ENCODE measurements around the gene PPARGC1A. TPM values are rescaled to one million over a fixed set of nuclear protein-coding genes. Genes with fewer than 3 reads are reported as not detected.

PPARGC1A gene
- total and polyA plus RNA-seq, 2 donors (not counting 1 experiment from before 2014, with no cell fraction given) = not detected

DNA sequence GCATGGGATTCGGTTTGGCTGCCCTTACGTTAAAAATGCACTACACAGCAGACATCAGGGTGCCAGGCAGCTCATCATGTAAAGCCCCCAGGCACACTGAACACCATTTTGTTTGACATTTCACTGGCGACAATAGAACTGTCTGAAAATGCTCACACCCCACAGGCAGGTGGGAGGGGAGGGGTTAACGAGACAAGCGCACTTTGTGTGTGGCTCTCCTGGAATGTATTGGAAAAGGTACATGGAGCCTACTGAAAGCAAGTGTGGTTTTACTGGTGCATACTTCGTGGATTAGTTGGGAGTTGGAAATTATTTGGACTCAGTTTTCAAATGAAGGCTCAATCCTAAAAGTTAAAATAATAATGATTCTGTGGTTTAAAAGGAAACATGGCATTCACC is 31.6 kb upstream of the PPARGC1A start:
- Histone ChIP-seq H3K36me3 (replicated peaks in 1 of 2; ENCODE audit: control extremely low read depth in 1 of 2, control insufficient read depth in 1 of 2, extremely low read depth in 1 of 2, insufficient read depth in 2 of 2, low read length in 1 of 2) (no peaks in the 10 kb centered on the region), H3K9me3 (ENCODE audit: control extremely low read depth in 1 of 3, control insufficient read depth in 2 of 3, insufficient read depth in 1 of 3, low read length in 2 of 3) (peaks cover 0 to 3% (median 0%) of the 10 kb centered on the region in 3 donors), H3K4me3 (ENCODE audit: control extremely low read depth in 1 of 5, extremely low read depth in 1 of 5, insufficient read depth in 1 of 5, low read depth in 2 of 5, low read length in 4 of 5) (no peak overlapping the region), H2AFZ (ENCODE audit: insufficient read depth, low read depth, low read length, poor library complexity, severe bottlenecking) (no peak overlapping the region), H3K27ac (ENCODE audit: low read length in 2 of 2) (no peak overlapping the region), H3K4me2 (replicated peaks; ENCODE audit: low read depth, low read length, poor library complexity, severe bottlenecking) (no peak overlapping the region), H3K4me1 (ENCODE audit: control insufficient read depth in 2 of 2, insufficient read depth in 2 of 2, low read length in 2 of 2) (no peaks in the 10 kb centered on the region), H3K79me2 (ENCODE audit: control insufficient read depth, insufficient read depth, low read length) (no peaks in the 10 kb centered on the region), H4K20me1 (ENCODE audit: control insufficient read depth, insufficient read depth, low read length, poor library complexity, severe bottlenecking) (no peaks in the 10 kb centered on the region), H3K9ac (ENCODE audit: low read length) (no peak overlapping the region), H3K27me3 (replicated peaks in 1 of 4; ENCODE audit: control extremely low read depth in 1 of 4, control insufficient read depth in 3 of 4, insufficient read depth in 4 of 4, low read length in 3 of 4) (no peaks in the 10 kb centered on the region)
- no peaks in the 10 kb centered on the region for H3K4me1 Mint-ChIP-seq
- intact Hi-C loops (cut with micrococcal nuclease) = no loop called here
- no peaks in the 10 kb centered on the region for H3K9me3 Mint-ChIP-seq (ENCODE audit: insufficient read depth)
- ChIA-PET CTCF (no interaction called here), POLR2A (no interaction called here)
- no peaks in the 10 kb centered on the region for H3K27me3 Mint-ChIP-seq
- TF ChIP-seq EZH2 (IDR thresholded peaks at IDR 0.05; ENCODE audit: borderline replicate concordance, insufficient read depth, low read depth, low read length, poor library complexity, severe bottlenecking) = no peak
- no peak for TF ChIP-seq CTCF (IDR thresholded peaks at IDR 0.05)
- no peak overlapping the region for H3K4me3 Mint-ChIP-seq
- ATAC-seq (ENCODE audit: low read depth) (no peak), DNase-seq (no peak)
- WGBS (ENCODE audit: insufficient coverage) = 92% methylated on average over 5 of the region's 6 CpGs
- H3K27ac Mint-ChIP-seq = no peak overlapping the region

- Histone ChIP-seq H3K9ac (ENCODE audit: low read length) (no peak overlapping the region), H4K20me1 (ENCODE audit: control insufficient read depth, insufficient read depth, low read length, poor library complexity, severe bottlenecking) (no peaks in the 10 kb centered on the region), H3K79me2 (ENCODE audit: control insufficient read depth, insufficient read depth, low read length) (no peaks in the 10 kb centered on the region), H2AFZ (ENCODE audit: insufficient read depth, low read depth, low read length, poor library complexity, severe bottlenecking) (no peak overlapping the region), H3K27ac (ENCODE audit: low read length in 2 of 2) (no peak overlapping the region), H3K36me3 (replicated peaks in 1 of 2; ENCODE audit: control extremely low read depth in 1 of 2, control insufficient read depth in 1 of 2, extremely low read depth in 1 of 2, insufficient read depth in 2 of 2, low read length in 1 of 2) (no peaks in the 10 kb centered on the region), H3K4me1 (ENCODE audit: control insufficient read depth in 2 of 2, insufficient read depth in 2 of 2, low read length in 2 of 2) (no peaks in the 10 kb centered on the region), H3K9me3 (ENCODE audit: control extremely low read depth in 1 of 3, control insufficient read depth in 2 of 3, insufficient read depth in 1 of 3, low read length in 2 of 3) (peaks cover 0 to 3% (median 0%) of the 10 kb centered on the region in 3 donors), H3K4me2 (replicated peaks; ENCODE audit: low read depth, low read length, poor library complexity, severe bottlenecking) (no peak overlapping the region), H3K27me3 (replicated peaks in 1 of 4; ENCODE audit: control extremely low read depth in 1 of 4, control insufficient read depth in 3 of 4, insufficient read depth in 4 of 4, low read length in 3 of 4) (no peaks in the 10 kb centered on the region), H3K4me3 (ENCODE audit: control extremely low read depth in 1 of 5, extremely low read depth in 1 of 5, insufficient read depth in 1 of 5, low read depth in 2 of 5, low read length in 4 of 5) (no peak overlapping the region)
- POLR2A ChIA-PET = no interaction called here
- CTCF ChIA-PET = no interaction called here
- Mint-ChIP-seq H3K27me3 (no peaks in the 10 kb centered on the region), H3K27ac (no peak overlapping the region), H3K4me3 (no peak overlapping the region), H3K9me3 (ENCODE audit: insufficient read depth) (no peaks in the 10 kb centered on the region), H3K4me1 (no peaks in the 10 kb centered on the region)
- DNase-seq = no peak
- ATAC-seq (ENCODE audit: low read depth) = no peak
- 87% methylated on average over 10 of the region's 13 CpGs for WGBS (ENCODE audit: insufficient coverage)
- intact Hi-C loops (cut with micrococcal nuclease) = no loop called here
- TF ChIP-seq EZH2 (IDR thresholded peaks at IDR 0.05; ENCODE audit: borderline replicate concordance, insufficient read depth, low read depth, low read length, poor library complexity, severe bottlenecking) = no peak
- no peak for TF ChIP-seq CTCF (IDR thresholded peaks at IDR 0.05)
Observed at GRCh38 chr4:23920716-23921446, 31.0 kb upstream of the PPARGC1A start.

Measured in B cell (primary cell).